Measurements from ENCODE around the gene RIPPLY1. TPM values are rescaled to one million over a fixed set of nuclear protein-coding genes. Genes with fewer than 3 reads are reported as not detected.

RIPPLY1 gene
- total RNA-seq, 4 donors from 2014 or later, result not detected

DNA sequence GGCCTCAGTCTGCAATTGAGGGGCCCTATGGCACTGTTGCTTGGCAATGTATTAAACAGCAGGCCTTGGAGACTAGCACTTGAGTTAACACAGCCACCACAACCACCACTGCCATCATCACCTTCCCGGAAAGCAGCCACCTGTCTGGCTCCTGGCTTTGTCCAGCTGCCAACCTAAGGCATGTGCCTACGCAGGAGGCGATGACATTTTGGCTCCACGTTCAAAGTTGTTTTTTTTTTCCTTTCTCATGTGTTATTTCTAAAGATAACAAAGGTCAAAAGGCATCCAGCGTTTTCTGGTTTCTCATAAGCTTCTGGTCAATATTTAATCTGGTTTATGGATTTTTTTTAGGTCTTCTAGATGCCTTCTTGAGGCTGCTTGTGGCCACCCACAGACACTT lies 24.6 kb upstream of the RIPPLY1 start:
- TF ChIP-seq POLR2A (IDR thresholded peaks at IDR 0.05), result no peak
- TF ChIP-seq, protein P1, sequence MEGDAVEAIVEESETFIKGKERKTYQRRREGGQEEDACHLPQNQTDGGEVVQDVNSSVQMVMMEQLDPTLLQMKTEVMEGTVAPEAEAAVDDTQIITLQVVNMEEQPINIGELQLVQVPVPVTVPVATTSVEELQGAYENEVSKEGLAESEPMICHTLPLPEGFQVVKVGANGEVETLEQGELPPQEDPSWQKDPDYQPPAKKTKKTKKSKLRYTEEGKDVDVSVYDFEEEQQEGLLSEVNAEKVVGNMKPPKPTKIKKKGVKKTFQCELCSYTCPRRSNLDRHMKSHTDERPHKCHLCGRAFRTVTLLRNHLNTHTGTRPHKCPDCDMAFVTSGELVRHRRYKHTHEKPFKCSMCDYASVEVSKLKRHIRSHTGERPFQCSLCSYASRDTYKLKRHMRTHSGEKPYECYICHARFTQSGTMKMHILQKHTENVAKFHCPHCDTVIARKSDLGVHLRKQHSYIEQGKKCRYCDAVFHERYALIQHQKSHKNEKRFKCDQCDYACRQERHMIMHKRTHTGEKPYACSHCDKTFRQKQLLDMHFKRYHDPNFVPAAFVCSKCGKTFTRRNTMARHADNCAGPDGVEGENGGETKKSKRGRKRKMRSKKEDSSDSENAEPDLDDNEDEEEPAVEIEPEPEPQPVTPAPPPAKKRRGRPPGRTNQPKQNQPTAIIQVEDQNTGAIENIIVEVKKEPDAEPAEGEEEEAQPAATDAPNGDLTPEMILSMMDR (IDR thresholded peaks at IDR 0.05), result no peak
- WGBS, 2 donors, result 48 to 54% methylated on average over 5 of the region's 5 CpGs
- H3K4me3 ChIP-seq (ENCODE audit: low read depth, poor library complexity, severe bottlenecking), result no peak overlapping the region
- DNase-seq (ENCODE audit: low spot score in 2 of 2), result no peak
- intact Hi-C loops (cut with DNase I; ENCODE audit: low total_unique reads), result no loop called here

DNA sequence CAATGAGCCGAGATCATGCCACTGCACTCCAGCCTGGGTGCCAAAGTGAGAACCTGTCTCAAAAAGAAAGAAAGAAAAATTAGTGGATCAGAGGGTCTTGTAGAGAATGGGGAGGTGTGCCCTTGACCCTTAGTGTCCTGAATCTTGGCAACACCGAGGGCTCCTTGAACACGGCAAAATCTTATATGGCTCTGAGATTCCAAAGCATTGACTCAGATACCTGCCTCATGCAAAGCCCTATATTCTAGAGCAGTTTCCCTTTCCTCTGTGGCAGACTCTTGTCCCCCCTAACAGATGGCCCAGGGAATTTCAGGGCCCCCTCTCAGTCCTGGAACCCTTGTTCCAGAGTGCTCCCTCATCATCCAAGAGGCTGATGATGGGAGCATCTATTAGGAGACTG lies 23.9 kb upstream of the RIPPLY1 start:
- DNase-seq (ENCODE audit: low spot score in 2 of 2), result no peak
- no peak for TF ChIP-seq POLR2A (IDR thresholded peaks at IDR 0.05)
- TF ChIP-seq, protein P1 (IDR thresholded peaks at IDR 0.05), result no peak
- no peak overlapping the region for H3K4me3 ChIP-seq (ENCODE audit: low read depth, poor library complexity, severe bottlenecking)
- 78 to 92% methylated on average over 3 of the region's 3 CpGs for WGBS, 2 donors
- intact Hi-C loops (cut with DNase I; ENCODE audit: low total_unique reads), result no loop called here

DNA sequence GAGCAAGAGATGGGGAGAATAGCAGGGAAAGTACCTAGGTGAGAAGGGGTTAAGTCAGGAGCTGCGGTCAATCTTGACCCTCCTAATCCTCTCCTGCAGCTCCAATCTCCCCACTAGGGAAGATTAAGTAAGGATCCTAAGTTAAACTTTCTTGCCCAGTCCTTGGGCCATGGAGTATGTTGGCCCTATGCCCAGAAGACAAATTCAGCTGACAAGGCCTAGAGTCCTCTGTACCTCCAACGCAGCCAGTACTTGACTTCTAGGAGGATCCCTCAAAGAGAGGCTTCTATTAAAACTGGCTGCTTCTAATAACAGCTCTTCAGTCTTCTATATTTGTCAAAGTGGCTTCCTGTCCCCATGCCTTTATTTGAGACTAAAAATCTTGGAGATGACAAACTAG lies 18.5 kb upstream of the RIPPLY1 start:
- intact Hi-C loops (cut with DNase I; ENCODE audit: low total_unique reads), result no loop called here
- no peak overlapping the region for H3K4me3 ChIP-seq (ENCODE audit: low read depth, poor library complexity, severe bottlenecking)
- WGBS, 2 donors, result 80 to 96% methylated on average over 2 of the region's 2 CpGs
- TF ChIP-seq, protein P1 (IDR thresholded peaks at IDR 0.05), result no peak
- TF ChIP-seq POLR2A (IDR thresholded peaks at IDR 0.05), result no peak
- no peak for DNase-seq (ENCODE audit: low spot score in 2 of 2)

DNA sequence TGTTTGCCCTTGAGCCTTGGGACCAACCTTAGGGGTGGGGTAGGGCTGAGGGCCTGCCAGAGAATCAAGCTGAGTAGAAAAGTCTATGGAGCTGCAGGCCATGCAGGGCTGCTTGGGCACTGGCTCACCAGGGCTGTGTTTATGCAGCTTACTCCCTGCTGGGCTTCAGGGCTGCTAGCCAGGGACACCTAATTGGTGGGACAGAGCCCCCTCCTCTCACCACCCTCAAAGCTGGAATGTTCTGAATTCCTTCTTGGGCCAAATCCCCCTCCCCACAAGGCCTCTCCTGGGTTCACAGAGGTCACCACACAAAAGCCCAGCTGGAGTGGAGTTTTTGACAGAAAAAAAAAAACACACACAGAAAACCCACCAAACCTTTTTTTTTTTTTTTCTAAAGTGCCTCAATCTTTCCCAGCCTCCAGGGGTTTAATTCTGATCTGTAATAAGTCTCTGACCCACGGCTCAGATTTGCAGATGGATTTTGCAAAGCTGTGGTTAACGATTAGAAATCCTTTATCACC lies 16.9 kb upstream of the RIPPLY1 start, which contains the start of gene CLDN2:
Gene CLDN2, plus strand, starts transcription at position 471 of the 521 bp plus-strand sequence. CDS start 7,827 bp downstream, outside the sequence.
- no peak for DNase-seq (ENCODE audit: low spot score in 2 of 2)
- intact Hi-C loops (cut with DNase I; ENCODE audit: low total_unique reads), result no loop called here
- H3K4me3 ChIP-seq (ENCODE audit: low read depth, poor library complexity, severe bottlenecking), result no peak within 1 kb of the TSS
- 54 to 67% methylated on average over 2 of the region's 2 CpGs for WGBS, 2 donors
- TF ChIP-seq POLR2A (IDR thresholded peaks at IDR 0.05), result no peak
- TF ChIP-seq, protein P1 (IDR thresholded peaks at IDR 0.05), result no peak

DNA sequence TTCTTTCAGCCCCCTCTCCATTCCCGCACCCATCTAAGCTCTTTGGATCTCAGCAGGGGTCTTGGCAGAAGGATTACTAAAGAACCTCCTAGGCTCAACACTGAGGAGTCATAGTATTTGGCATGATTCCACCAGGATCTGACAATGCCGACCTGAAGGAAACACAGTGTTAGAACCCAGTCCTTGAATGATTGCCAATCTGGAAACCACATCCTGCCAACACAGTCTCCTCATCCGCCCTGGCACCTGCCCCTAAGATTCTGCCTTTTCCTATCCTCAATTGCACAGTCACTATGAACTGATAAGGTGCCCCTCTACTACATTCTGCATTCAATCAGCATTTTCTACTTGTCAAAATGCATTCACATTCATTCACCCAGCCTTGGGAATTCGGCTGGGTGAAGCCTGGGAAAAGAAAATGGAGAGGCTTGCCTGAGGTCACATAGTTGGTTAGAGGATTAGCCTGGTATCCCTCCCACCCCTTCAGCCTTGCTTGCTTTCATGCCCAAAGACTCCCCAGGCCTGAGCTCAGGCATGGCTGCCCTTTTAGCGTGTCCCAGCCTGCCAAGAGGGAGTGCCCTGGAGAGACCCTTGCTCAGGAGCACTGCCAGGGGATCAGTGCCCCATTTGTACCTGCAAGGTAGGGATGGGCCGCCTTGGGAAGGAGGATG lies 14.8 kb upstream of the RIPPLY1 start:
- TF ChIP-seq, protein P1 (IDR thresholded peaks at IDR 0.05), result no peak
- TF ChIP-seq POLR2A (IDR thresholded peaks at IDR 0.05), result no peak
- WGBS, 2 donors, result 14 to 39% methylated on average over 4 to 6 of the region's 6 CpGs
- DNase-seq (ENCODE audit: low spot score in 2 of 2), result no peak
- H3K4me3 ChIP-seq (ENCODE audit: low read depth, poor library complexity, severe bottlenecking), result no peak overlapping the region
- intact Hi-C loops (cut with DNase I; ENCODE audit: low total_unique reads), result no loop called here

All from lower leg skin (tissue), 4 donors.